ENCODE results near the gene CCDC24. TPM values are rescaled to one million over a fixed set of nuclear protein-coding genes. Genes with fewer than 3 reads are reported as not detected.

Gene CCDC24
- total RNA-seq, 1 experiment from 2014 or later: 1.0 TPM

GRCh38 chr1:44021156-44021555 is 29.8 kb downstream of the CCDC24 start:
- no peak for DNase-seq (ENCODE audit: extremely low read depth, low read depth)

GRCh38 chr1:44021581-44022321 is 30.4 kb downstream of the CCDC24 start:
- no peak for DNase-seq (ENCODE audit: extremely low read depth, low read depth)

GRCh38 chr1:44024031-44024902 is 32.9 kb downstream of the CCDC24 start:
- no peak for DNase-seq (ENCODE audit: extremely low read depth, low read depth)

- peak; percentile 28 for DNase-seq (ENCODE audit: extremely low read depth, low read depth)
These were observed 33.6 kb downstream of the CCDC24 start for GRCh38 chr1:44024903-44025525.

- no peak for DNase-seq (ENCODE audit: extremely low read depth, low read depth)
These were observed 34.4 kb downstream of the CCDC24 start for GRCh38 chr1:44025816-44026215.

GRCh38 chr1:44027320-44027719 is 35.9 kb downstream of the CCDC24 start:
- DNase-seq (ENCODE audit: extremely low read depth, low read depth): no peak

GRCh38 chr1:44029260-44029910 is 38.0 kb downstream of the CCDC24 start:
- DNase-seq (ENCODE audit: extremely low read depth, low read depth): no peak

GRCh38 chr1:44029911-44030604 is 38.7 kb downstream of the CCDC24 start:
- peak; percentile 77 for DNase-seq (ENCODE audit: extremely low read depth, low read depth)

GRCh38 chr1:44030605-44031251 is 39.3 kb downstream of the CCDC24 start:
- no peak for DNase-seq (ENCODE audit: extremely low read depth, low read depth)

GRCh38 chr1:44031252-44032169 is 40.1 kb downstream of the CCDC24 start, which contains the start of gene SLC6A9:
Gene SLC6A9, minus strand, starts transcription at chr1:44031462. Its CDS starts 7,185 bp downstream, at chr1:44024277.
- peak; percentile 33 for DNase-seq (ENCODE audit: extremely low read depth, low read depth)

GRCh38 chr1:44032170-44032790 is 40.9 kb downstream of the CCDC24 start:
- DNase-seq (ENCODE audit: extremely low read depth, low read depth): no peak

GRCh38 chr1:44033041-44033575 is 41.7 kb downstream of the CCDC24 start:
- no peak for DNase-seq (ENCODE audit: extremely low read depth, low read depth)

- no peak for DNase-seq (ENCODE audit: extremely low read depth, low read depth)
These were observed 42.4 kb downstream of the CCDC24 start for GRCh38 chr1:44033756-44034155.

- DNase-seq (ENCODE audit: extremely low read depth, low read depth): no peak
These were observed 43.0 kb downstream of the CCDC24 start for GRCh38 chr1:44034423-44034822.

- DNase-seq (ENCODE audit: extremely low read depth, low read depth): no peak
These were observed 43.7 kb downstream of the CCDC24 start for GRCh38 chr1:44034976-44035716.

GRCh38 chr1:44035726-44036408 is 44.5 kb downstream of the CCDC24 start:
- DNase-seq (ENCODE audit: extremely low read depth, low read depth): no peak

Data from NCI-H460 (cell line).